Body of pancreas (tissue), 4 donors: ENCODE data around the gene C19orf73. TPM values are rescaled to one million over a fixed set of nuclear protein-coding genes. Genes with fewer than 3 reads are reported as not detected.

Experiments used
- ATAC-seq: fragments of 150-250 bp; one replicate; pipeline ENCODE4 v1.9.1; 2016
- DNase-seq, 4 donors: peaks; one replicate each; pipeline ENCODE4 v3.0.0-alpha.2; 2019
- H3K27ac ChIP-seq, 4 donors: fragments of 200-600 bp; sonication (generic); 1 replicate in 3 of 4; 2 replicates in 1 of 4; pipeline versions ENCODE4 v1.5.1 to v1.6.1; 2016 to 2019; ENCODE audit warnings: mild to moderate bottlenecking in 1 of 4, mixed read lengths in 1 of 4, moderate library complexity in 1 of 4
- H3K27me3 ChIP-seq, 2 donors: fragments of 200-600 bp; sonication (generic); one replicate each; pipeline ENCODE4 v1.6.0; 2016; ENCODE audit warnings: mild to moderate bottlenecking in 1 of 2
- H3K36me3 ChIP-seq, 2 donors: fragments of 200-600 bp; sonication (generic); replicated peaks in 1 of 2; 2 replicates each; pipeline ENCODE4 v1.5.1; 2016; ENCODE audit warnings: low read depth in 2 of 2; ENCODE audit not compliant: insufficient read depth in 1 of 2
- H3K4me1 ChIP-seq: fragments of 200-600 bp; sonication (generic); one replicate; pipeline ENCODE4 v1.6.0; 2016
- H3K4me3 ChIP-seq, 2 donors: fragments of 200-600 bp; sonication (generic); 1 replicate in 1 of 2; 2 replicates in 1 of 2; pipeline ENCODE4 v1.5.1; 2016 to 2019
- H3K9me3 ChIP-seq, 3 donors: fragments of 200-600 bp; sonication (generic); 1 replicate in 2 of 3; 2 replicates in 1 of 3; pipeline ENCODE4 v1.5.1; 2016
- POLR2A ChIP-seq, 3 donors: fragments of 450-650 bp; IDR thresholded peaks; one replicate each; pipeline ENCODE4 v1.6.1; 2016; ENCODE audit warnings: antibody characterized with exemption in 3 of 3, mild to moderate bottlenecking in 2 of 3
- WGBS, 2 donors: methylation state at CpG; one replicate each; pipeline ENCODE4 v1.1.5; 2017; 5-methylcytosine and 5-hydroxymethylcytosine counted together
- intact Hi-C: fragments of 100-400 bp; cut with DNase I; formaldehyde crosslinking; loops from one replicate; pipeline ENCODE4 v1.15.1; 2023
- small RNA-seq: library from RNA; depleted of rRNA; stranded (forward); fragments of <200 nt; gene quantifications from one replicate; pipeline ENCODE3, GENCODE V24; 2016
- total RNA-seq, 2 donors: library from RNA; depleted of rRNA; stranded (reverse); fragments of >200 nt; gene quantifications; one replicate each; pipeline ENCODE4 v1.1.0, GENCODE V29; 2016
- TF ChIP-seq, protein P1 (sequence below), 7 experiments: fragments of 450-650 bp in 4 of 7; fragments of 200-600 bp in 3 of 7; sonication (generic) in 3 of 7; IDR thresholded peaks; one replicate each; pipeline ENCODE4 v1.5.1; 2016 to 2019; ENCODE audit warnings: antibody characterized with exemption in 7 of 7

Gene C19orf73
- total RNA-seq, 2 donors from 2014 or later = 2.3 TPM; not detected in 1

DNA sequence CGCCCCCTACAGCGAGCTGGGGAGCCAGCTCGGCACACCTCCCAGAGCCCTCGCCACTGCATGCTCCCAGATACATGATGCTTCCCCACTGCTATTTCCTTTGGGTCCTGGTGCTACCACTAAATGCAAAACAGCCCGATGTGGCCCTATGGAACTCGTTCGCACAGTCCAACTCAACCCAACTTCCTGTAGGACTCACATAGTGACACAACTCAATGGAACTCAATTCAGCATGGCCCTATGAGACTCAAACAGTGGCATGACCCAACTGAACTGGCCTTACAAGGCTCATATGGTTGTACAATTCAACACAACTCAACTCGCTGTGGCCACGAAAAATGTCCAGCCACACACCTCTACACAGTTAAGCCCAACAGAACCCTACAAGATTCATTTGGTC lies 49.9 kb downstream of the C19orf73 start:
- H3K27me3 ChIP-seq = peaks cover 0 to 32% of the 10 kb centered on the region in 2 donors
- TF ChIP-seq, protein P1, sequence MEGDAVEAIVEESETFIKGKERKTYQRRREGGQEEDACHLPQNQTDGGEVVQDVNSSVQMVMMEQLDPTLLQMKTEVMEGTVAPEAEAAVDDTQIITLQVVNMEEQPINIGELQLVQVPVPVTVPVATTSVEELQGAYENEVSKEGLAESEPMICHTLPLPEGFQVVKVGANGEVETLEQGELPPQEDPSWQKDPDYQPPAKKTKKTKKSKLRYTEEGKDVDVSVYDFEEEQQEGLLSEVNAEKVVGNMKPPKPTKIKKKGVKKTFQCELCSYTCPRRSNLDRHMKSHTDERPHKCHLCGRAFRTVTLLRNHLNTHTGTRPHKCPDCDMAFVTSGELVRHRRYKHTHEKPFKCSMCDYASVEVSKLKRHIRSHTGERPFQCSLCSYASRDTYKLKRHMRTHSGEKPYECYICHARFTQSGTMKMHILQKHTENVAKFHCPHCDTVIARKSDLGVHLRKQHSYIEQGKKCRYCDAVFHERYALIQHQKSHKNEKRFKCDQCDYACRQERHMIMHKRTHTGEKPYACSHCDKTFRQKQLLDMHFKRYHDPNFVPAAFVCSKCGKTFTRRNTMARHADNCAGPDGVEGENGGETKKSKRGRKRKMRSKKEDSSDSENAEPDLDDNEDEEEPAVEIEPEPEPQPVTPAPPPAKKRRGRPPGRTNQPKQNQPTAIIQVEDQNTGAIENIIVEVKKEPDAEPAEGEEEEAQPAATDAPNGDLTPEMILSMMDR (IDR thresholded peaks at IDR 0.05) = no peak
- TF ChIP-seq POLR2A (IDR thresholded peaks at IDR 0.05) = no peak
- no peak overlapping the region for H3K27ac ChIP-seq
- ATAC-seq (no peak), DNase-seq (no peak)
- no peak overlapping the region for H3K4me3 ChIP-seq
- no peaks in the 10 kb centered on the region for H3K9me3 ChIP-seq
- H3K36me3 ChIP-seq = no peaks in the 10 kb centered on the region
- H3K4me1 ChIP-seq = peaks cover 17% of the 10 kb centered on the region
- intact Hi-C loops = no loop called here
- 86 to 91% methylated on average over 9 of the region's 9 CpGs for WGBS, 2 donors

Small RNAs within 50 kb of the gene (small RNA-seq; reads per million reads assigned to genes)
- gene RN7SL708P = not detected

Other genes starting within 250 kb of the C19orf73 start
- gene PPP1R15A, start 246.7 kb downstream of the C19orf73 start, total RNA-seq = 10 to 100 TPM; 17.9 to 49.4 TPM
- not detected for gene TULP2, start 220.4 kb downstream of the C19orf73 start, total RNA-seq
- gene NUCB1, start 218.8 kb downstream of the C19orf73 start, total RNA-seq = 100 to 1,000 TPM; 129 to 170 TPM
- gene DHDH, start 185.4 kb downstream of the C19orf73 start, total RNA-seq = not detected
- gene BAX, start 164.3 kb downstream of the C19orf73 start, total RNA-seq = 10 to 100 TPM; 15.3 to 22.7 TPM
- 1,000 to 10,000 TPM; 1,824 to 3,385 TPM for gene FTL, start 153.8 kb downstream of the C19orf73 start, total RNA-seq
- 10 to 100 TPM in 1 of 2 donors, 1 to 10 TPM in 1; 7.5 to 17.8 TPM for gene GYS1, start 125.8 kb downstream of the C19orf73 start, total RNA-seq
- gene RUVBL2, start 125.3 kb downstream of the C19orf73 start, total RNA-seq = 10 to 100 TPM; 46.5 to 47.2 TPM
- 10 to 100 TPM in 1 of 2 donors, not detected in 1; 45.8 TPM for gene LHB, start 102.1 kb downstream of the C19orf73 start, total RNA-seq
- gene CGB3, start 94.8 kb downstream of the C19orf73 start, total RNA-seq = not detected
- not detected for gene CGB2, start 87.3 kb downstream of the C19orf73 start, total RNA-seq
- gene CGB1, start 82.2 kb downstream of the C19orf73 start, total RNA-seq = not detected
- gene CGB5, start 75.3 kb downstream of the C19orf73 start, total RNA-seq = not detected
- not detected for gene CGB8, start 70.0 kb downstream of the C19orf73 start, total RNA-seq
- not detected for gene CGB7, start 61.4 kb downstream of the C19orf73 start, total RNA-seq
- not detected for gene NTF4, start 54.3 kb downstream of the C19orf73 start, total RNA-seq
- not detected for gene KCNA7, start 46.4 kb downstream of the C19orf73 start, total RNA-seq
- 100 to 1,000 TPM; 199 to 588 TPM for gene SNRNP70, start 33.7 kb downstream of the C19orf73 start, total RNA-seq
- gene LIN7B, start 4.8 kb downstream of the C19orf73 start, total RNA-seq = 10 to 100 TPM in 1 of 2 donors, 1 to 10 TPM in 1; 8.3 to 24.1 TPM
- gene PPFIA3, start 401 bp upstream of the C19orf73 start, total RNA-seq = 10 to 100 TPM in 1 of 2 donors, 1 to 10 TPM in 1; 6.7 to 15.2 TPM
- gene HRC, start 36.3 kb upstream of the C19orf73 start, total RNA-seq = 1 to 10 TPM; 2.1 to 4.3 TPM
- gene TRPM4, start 38.6 kb upstream of the C19orf73 start, total RNA-seq = 10 to 100 TPM; 15.8 to 28.0 TPM
- 1 to 10 TPM in 1 of 2 donors, under 1 TPM in 1; 0.99 to 1.6 TPM for gene SLC6A16, start 206.0 kb upstream of the C19orf73 start, total RNA-seq
- 1 to 10 TPM; 4.0 to 6.2 TPM for gene CD37, start 216.3 kb upstream of the C19orf73 start, total RNA-seq
- gene TEAD2, start 243.3 kb upstream of the C19orf73 start, total RNA-seq = 10 to 100 TPM; 12.2 to 15.2 TPM
- gene DKKL1, start 244.7 kb upstream of the C19orf73 start, total RNA-seq = not detected